ENCODE measurements around the gene ALPG.

Gene ALPG

GRCh38 chr2:232456296-232457120 lies 49.9 kb downstream of the ALPG start:
- no peak overlapping the region for H3K4me3 ChIP-seq (ENCODE audit: low read depth, low read length)

- no peak overlapping the region for H3K4me3 ChIP-seq (ENCODE audit: low read depth, low read length)
Measured at GRCh38 chr2:232457121-232458011, 50.7 kb downstream of the ALPG start.

- H3K4me3 ChIP-seq (ENCODE audit: low read depth, low read length): no peak overlapping the region
Measured at GRCh38 chr2:232458051-232458660, 51.5 kb downstream of the ALPG start.

- no peak overlapping the region for H3K4me3 ChIP-seq (ENCODE audit: low read depth, low read length)
Measured at GRCh38 chr2:232458661-232459418, 52.2 kb downstream of the ALPG start.

GRCh38 chr2:232459419-232460035 lies 52.9 kb downstream of the ALPG start:
- no peak overlapping the region for H3K4me3 ChIP-seq (ENCODE audit: low read depth, low read length)

DNA sequence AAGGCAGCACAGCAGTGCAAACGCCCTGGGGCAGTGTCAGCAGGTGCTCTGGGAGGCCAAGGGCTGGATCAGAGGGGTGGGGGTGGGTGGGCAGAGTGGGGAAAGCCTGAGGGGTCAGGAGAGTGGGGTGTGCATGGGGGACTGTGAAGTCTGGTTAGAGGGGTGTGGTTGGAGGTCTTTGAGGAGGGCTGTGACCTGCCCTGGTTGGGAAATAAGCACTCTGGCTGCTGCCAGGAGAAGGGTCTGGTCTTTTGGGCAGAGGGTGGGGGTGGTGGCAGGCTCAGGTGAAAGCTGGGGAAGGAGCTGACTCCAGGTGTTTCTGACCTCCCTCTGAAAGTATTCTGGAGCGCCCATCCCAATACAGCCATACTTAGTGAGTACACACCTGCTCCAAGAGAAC lies 53.5 kb downstream of the ALPG start:
- H3K4me3 ChIP-seq (ENCODE audit: low read depth, low read length): no peak overlapping the region

All from iPS-11a (cell line).